Upper lobe of left lung (tissue), 4 donors: Measurements from ENCODE around the gene ANKRD11.

Experiments used
- EP300 ChIP-seq, 4 donors: sonication (generic); formaldehyde crosslinking; IDR thresholded peaks; one replicate each; pipeline ENCODE4 v1.5.1; 2017; ENCODE audit warnings: antibody characterized with exemption in 4 of 4, control low read depth in 2 of 4
- POLR2A ChIP-seq, 4 donors: fragments of 450-650 bp; IDR thresholded peaks; one replicate each; pipeline ENCODE4 v1.5.1; 2016 to 2017; ENCODE audit warnings: antibody characterized with exemption in 4 of 4, mild to moderate bottlenecking in 2 of 4
- POLR2AphosphoS5 ChIP-seq, 2 donors: sonication (generic); formaldehyde crosslinking; IDR thresholded peaks; one replicate each; pipeline ENCODE4 v1.5.1; 2017; ENCODE audit warnings: antibody characterized with exemption in 2 of 2
- TF ChIP-seq, protein P1 (sequence below), 6 experiments: fragments of 450-650 bp in 4 of 6; fragments of 200-600 bp in 2 of 6; sonication (generic) in 2 of 6; IDR thresholded peaks; one replicate each; pipeline ENCODE4 v1.5.1; 2016 to 2019; ENCODE audit warnings: antibody characterized with exemption in 6 of 6

DNA sequence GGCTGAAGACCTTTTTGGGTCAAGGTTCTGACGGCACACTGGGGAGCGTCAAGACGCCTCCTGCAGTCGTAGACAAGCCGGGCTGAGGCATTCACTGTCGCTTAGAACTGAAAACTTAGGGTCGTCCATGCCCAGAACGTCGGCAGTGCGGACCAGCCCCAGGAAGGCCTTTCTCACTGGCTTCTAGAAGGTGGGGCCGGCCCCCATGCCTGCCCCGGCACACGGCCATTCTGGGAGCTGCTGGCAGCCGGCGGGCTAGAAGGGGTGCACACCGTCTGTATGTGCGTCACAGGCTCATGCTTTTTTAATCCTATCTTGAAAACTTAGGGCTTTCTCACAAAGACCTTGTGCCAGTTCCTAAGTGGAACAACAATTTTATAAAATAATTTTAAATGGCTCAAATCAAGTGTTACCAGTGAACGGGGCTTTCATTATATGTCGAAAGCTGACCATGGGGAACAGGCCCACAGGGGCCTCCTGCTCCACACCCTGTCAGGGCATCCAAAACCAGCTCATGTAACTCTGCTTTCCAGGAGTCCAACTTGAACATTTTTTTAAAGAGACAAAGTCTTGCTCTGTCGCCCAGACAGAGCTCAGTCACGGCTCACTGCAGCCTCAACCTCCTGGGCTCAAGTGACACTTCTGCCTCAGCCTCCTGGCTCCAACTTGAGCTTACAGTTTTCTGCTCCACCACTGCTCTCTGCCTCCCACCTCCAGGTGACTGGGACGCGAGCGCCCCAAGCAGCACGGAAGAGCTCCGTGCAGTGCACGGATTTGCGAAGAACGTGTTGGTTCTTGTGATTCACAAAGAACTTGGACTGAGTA lies 111.2 kb downstream of the ANKRD11 start:
- TF ChIP-seq POLR2AphosphoS5 (IDR thresholded peaks at IDR 0.05), result no peak
- TF ChIP-seq, protein P1, sequence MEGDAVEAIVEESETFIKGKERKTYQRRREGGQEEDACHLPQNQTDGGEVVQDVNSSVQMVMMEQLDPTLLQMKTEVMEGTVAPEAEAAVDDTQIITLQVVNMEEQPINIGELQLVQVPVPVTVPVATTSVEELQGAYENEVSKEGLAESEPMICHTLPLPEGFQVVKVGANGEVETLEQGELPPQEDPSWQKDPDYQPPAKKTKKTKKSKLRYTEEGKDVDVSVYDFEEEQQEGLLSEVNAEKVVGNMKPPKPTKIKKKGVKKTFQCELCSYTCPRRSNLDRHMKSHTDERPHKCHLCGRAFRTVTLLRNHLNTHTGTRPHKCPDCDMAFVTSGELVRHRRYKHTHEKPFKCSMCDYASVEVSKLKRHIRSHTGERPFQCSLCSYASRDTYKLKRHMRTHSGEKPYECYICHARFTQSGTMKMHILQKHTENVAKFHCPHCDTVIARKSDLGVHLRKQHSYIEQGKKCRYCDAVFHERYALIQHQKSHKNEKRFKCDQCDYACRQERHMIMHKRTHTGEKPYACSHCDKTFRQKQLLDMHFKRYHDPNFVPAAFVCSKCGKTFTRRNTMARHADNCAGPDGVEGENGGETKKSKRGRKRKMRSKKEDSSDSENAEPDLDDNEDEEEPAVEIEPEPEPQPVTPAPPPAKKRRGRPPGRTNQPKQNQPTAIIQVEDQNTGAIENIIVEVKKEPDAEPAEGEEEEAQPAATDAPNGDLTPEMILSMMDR (IDR thresholded peaks at IDR 0.05), result no peak
- TF ChIP-seq POLR2A (IDR thresholded peaks at IDR 0.05), result no peak
- TF ChIP-seq EP300 (IDR thresholded peaks at IDR 0.05), result no peak
